Measurements from ENCODE around the gene COL24A1. TPM values are rescaled to one million over a fixed set of nuclear protein-coding genes. Genes with fewer than 3 reads are reported as not detected.

COL24A1 gene
- total RNA-seq, 1 donor from 2014 or later = 0.21 TPM

DNA sequence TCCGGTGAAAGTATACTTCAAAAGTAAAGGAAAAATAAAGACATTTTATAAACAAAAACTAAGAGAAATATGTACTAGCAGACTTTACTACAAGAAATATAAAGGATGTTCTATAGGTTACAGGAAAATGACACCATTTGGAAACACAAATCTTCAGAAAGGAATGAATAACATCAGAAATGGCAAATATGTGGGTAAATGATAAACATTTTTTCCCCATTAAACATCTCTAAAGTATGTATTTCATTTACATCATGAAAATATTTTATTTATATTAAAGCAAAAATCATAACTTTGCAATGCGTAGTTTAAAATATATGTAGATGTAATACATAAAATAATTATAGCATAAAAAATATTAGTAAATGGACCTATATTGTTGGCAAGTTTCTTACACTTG lies 264.2 kb downstream of the COL24A1 start:
- no peak for DNase-seq (ENCODE audit: low read depth)
- Histone ChIP-seq H3K27me3 (ENCODE audit: control insufficient read depth, insufficient read depth, low read length) (no peaks in the 10 kb centered on the region), H3K4me3 (ENCODE audit: low read depth, low read length) (no peak overlapping the region), H3K36me3 (ENCODE audit: control insufficient read depth, insufficient read depth, low read length) (no peaks in the 10 kb centered on the region)
- no peak for TF ChIP-seq CTCF (IDR thresholded peaks at IDR 0.05; ENCODE audit: insufficient read depth, low read length, poor library complexity, severe bottlenecking)

DNA sequence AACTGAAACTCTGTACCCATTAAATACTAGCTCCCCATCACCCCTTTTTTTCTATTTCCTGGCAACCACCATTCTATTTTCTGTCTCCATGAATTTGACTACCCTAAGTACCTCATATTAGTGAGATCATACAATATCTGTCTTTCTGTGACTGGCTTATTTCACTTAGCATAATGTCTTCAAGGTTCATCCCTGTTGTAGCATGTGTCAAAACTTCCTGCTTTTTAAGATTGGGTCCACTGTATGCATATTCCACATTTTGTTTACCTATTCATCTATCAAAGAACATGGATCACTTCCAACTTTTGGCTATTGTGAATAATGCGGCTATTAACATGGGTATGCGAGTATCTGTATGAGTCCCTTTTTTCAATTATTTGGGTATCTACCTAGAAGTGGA lies 266.7 kb downstream of the COL24A1 start:
- no peak for DNase-seq (ENCODE audit: low read depth)
- no peak overlapping the region for H3K4me3 ChIP-seq (ENCODE audit: low read depth, low read length)
- no peak for TF ChIP-seq CTCF (IDR thresholded peaks at IDR 0.05; ENCODE audit: insufficient read depth, low read length, poor library complexity, severe bottlenecking)

DNA sequence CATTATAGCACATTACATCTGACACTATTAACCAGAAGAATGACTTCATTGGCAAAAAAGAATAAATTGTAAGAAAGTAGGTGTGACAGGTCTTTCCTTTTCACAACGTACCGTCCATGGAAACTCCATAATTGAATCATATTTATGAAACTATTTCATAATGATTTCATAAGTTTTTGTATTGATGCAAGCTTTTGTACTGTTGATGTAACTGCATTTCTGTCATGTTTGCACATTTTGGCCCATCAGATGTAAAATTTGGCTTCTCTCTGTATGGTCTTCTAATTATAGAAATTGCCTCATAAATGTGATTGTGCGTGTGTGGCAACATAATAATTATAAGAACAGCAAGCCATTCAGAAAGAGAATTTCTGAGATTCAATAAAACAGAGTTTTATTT lies 267.7 kb downstream of the COL24A1 start:
- no peak overlapping the region for H3K4me3 ChIP-seq (ENCODE audit: low read depth, low read length)
- H3K36me3 ChIP-seq (ENCODE audit: control insufficient read depth, insufficient read depth, low read length) = no peaks in the 10 kb centered on the region
- no peaks in the 10 kb centered on the region for H3K27me3 ChIP-seq (ENCODE audit: control insufficient read depth, insufficient read depth, low read length)
- TF ChIP-seq CTCF (IDR thresholded peaks at IDR 0.05; ENCODE audit: insufficient read depth, low read length, poor library complexity, severe bottlenecking) = no peak
- DNase-seq (ENCODE audit: low read depth) = no peak

More for the DNA sequence above, 266.7 kb downstream of the COL24A1 start:
- H3K36me3 ChIP-seq (ENCODE audit: control insufficient read depth, insufficient read depth, low read length) = no peaks in the 10 kb centered on the region
- H3K27me3 ChIP-seq (ENCODE audit: control insufficient read depth, insufficient read depth, low read length) = no peaks in the 10 kb centered on the region

DNA sequence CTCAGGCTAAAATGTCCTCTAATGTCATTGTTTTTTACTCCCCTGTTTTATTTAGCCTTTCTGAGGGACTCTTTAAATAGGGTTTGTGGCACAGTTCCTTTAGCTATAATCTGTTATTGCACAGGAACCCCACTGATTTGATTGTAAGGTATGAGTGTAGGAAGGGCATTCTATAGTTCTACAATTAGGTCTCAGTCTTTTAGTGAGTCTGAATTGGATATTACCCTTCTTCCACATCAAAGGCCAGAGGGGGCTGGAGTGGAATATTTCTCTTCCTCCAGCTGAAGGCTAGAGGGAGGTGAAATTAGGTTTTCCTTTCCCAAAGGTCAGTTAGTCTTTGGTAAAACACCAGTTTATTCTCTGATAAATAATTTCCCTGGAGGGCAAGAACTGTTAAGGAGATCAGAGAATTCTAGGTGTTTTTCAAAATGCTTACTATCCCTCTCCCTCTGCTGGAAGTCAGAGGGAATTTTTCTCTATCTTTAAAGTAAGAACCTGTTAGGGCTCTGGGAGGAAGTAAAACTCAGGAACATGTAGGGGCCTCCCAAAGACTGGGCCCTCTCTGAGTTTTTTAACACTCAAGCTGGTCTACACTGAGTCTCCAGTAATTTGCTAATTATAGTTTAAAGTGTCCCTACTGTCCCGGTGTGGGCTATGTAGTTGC lies 272.1 kb downstream of the COL24A1 start:
- TF ChIP-seq CTCF (IDR thresholded peaks at IDR 0.05; ENCODE audit: insufficient read depth, low read length, poor library complexity, severe bottlenecking) = peak; percentile 53
- H3K36me3 ChIP-seq (ENCODE audit: control insufficient read depth, insufficient read depth, low read length) = no peaks in the 10 kb centered on the region
- H3K27me3 ChIP-seq (ENCODE audit: control insufficient read depth, insufficient read depth, low read length) = no peaks in the 10 kb centered on the region
- H3K4me3 ChIP-seq (ENCODE audit: low read depth, low read length) = no peak overlapping the region
- no peak for DNase-seq (ENCODE audit: low read depth)

- no peaks in the 10 kb centered on the region for H3K27me3 ChIP-seq (ENCODE audit: control insufficient read depth, insufficient read depth, low read length)
- no peak for DNase-seq (ENCODE audit: low read depth)
- H3K4me3 ChIP-seq (ENCODE audit: low read depth, low read length) = no peak overlapping the region
- TF ChIP-seq CTCF (IDR thresholded peaks at IDR 0.05; ENCODE audit: insufficient read depth, low read length, poor library complexity, severe bottlenecking) = no peak
- H3K36me3 ChIP-seq (ENCODE audit: control insufficient read depth, insufficient read depth, low read length) = no peaks in the 10 kb centered on the region
Observed at GRCh38 chr1:85867189-85867588, 289.4 kb downstream of the COL24A1 start.

GRCh38 chr1:85865213-85865612 lies 291.4 kb downstream of the COL24A1 start:
- no peak for DNase-seq (ENCODE audit: low read depth)
- H3K36me3 ChIP-seq (ENCODE audit: control insufficient read depth, insufficient read depth, low read length) = no peaks in the 10 kb centered on the region
- TF ChIP-seq CTCF (IDR thresholded peaks at IDR 0.05; ENCODE audit: insufficient read depth, low read length, poor library complexity, severe bottlenecking) = no peak
- no peak overlapping the region for H3K4me3 ChIP-seq (ENCODE audit: low read depth, low read length)
- no peaks in the 10 kb centered on the region for H3K27me3 ChIP-seq (ENCODE audit: control insufficient read depth, insufficient read depth, low read length)

Measured in kidney epithelial cell (primary cell).